Transverse colon (tissue), 4 donors: ENCODE results near the gene PODN.

Experiments used
- CTCF ChIP-seq, 5 experiments: fragments of 200-600 bp in 3 of 5; fragments of 450-650 bp in 2 of 5; sonication (generic) in 3 of 5; IDR thresholded peaks; 1 replicate in 2 of 5; 2 replicates in 3 of 5; pipeline ENCODE4 v1.5.1; 2016 to 2017; ENCODE audit warnings: antibody characterized with exemption in 5 of 5, inconsistent platforms in 3 of 5, mild to moderate bottlenecking in 2 of 5, moderate library complexity in 1 of 5
- EP300 ChIP-seq: sonication (generic); formaldehyde crosslinking; IDR thresholded peaks from one replicate; pipeline ENCODE4 v1.6.1; 2017; ENCODE audit warnings: antibody characterized with exemption, low read depth
- POLR2A ChIP-seq: fragments of 450-650 bp; IDR thresholded peaks from one replicate; pipeline ENCODE4 v1.6.1; 2016; ENCODE audit warnings: antibody characterized with exemption, mild to moderate bottlenecking, moderate library complexity
- POLR2AphosphoS5 ChIP-seq, 3 donors: sonication (generic); formaldehyde crosslinking; IDR thresholded peaks; one replicate each; pipeline ENCODE4 v1.6.1; 2016; ENCODE audit warnings: antibody characterized with exemption in 3 of 3

- TF ChIP-seq POLR2A (no peak), CTCF (IDR thresholded peaks at IDR 0.05) (no peak), POLR2AphosphoS5 (IDR thresholded peaks at IDR 0.05) (no peak), EP300 (no peak)
Measured at GRCh38 chr1:53020588-53020987, 41.4 kb upstream of the PODN start.
